OCI-LY7 (cell line): ENCODE results near the gene CSTPP1. TPM values are rescaled to one million over a fixed set of nuclear protein-coding genes. Genes with fewer than 3 reads are reported as not detected.

Experiments
- BruUV-seq: library from RNA; stranded (reverse); fragments of 400-500 nt; replicated peaks from 2 replicates; lab custom pipeline; 2021; lab: Mats Ljungman, UMichigan
- CTCF ChIA-PET: fragments of 300-600 bp; sonication (Branson Sonifier 250); formaldehyde crosslinking; loops from one replicate; lab custom pipeline; 2022; ENCODE audit warnings: antibody characterized with exemption; ENCODE audit not compliant: unreplicated experiment; lab: Charles Lee
- POLR2A ChIA-PET: fragments of 300-600 bp; sonication (Branson Sonifier 250); formaldehyde crosslinking; loops from one replicate; lab custom pipeline; 2022; ENCODE audit warnings: antibody characterized with exemption; lab: Charles Lee
- DNase-seq: peaks from one replicate; pipeline ENCODE4 v3.0.0-alpha.2; 2015; ENCODE audit warnings: low spot score
- H2AFZ ChIP-seq: fragments of 200-600 bp; sonication (generic), shearing (Covaris generic); 2 replicates; pipeline ENCODE4 v1.6.1; 2014; ENCODE audit warnings: mild to moderate bottlenecking, antibody characterized with exemption, low read length, moderate library complexity
- H3K27ac ChIP-seq: fragments of 200-600 bp; sonication (generic); 2 replicates; pipeline ENCODE4 v1.5.1; 2014; ENCODE audit warnings: mixed run types, low read depth, mild to moderate bottlenecking, moderate library complexity, low read length, inconsistent platforms; ENCODE audit not compliant: poor library complexity, severe bottlenecking
- H3K36me3 ChIP-seq: fragments of 200-600 bp; sonication (generic); 2 replicates; pipeline ENCODE4 v1.6.1; 2014; ENCODE audit warnings: mild to moderate bottlenecking, antibody characterized with exemption, low read length, moderate library complexity, mixed read lengths; ENCODE audit not compliant: insufficient read depth
- H3K4me1 ChIP-seq: fragments of 200-600 bp; sonication (generic); 2 replicates; pipeline ENCODE4 v1.5.1; 2014; ENCODE audit warnings: mild to moderate bottlenecking, low read length; ENCODE audit not compliant: insufficient read depth, poor library complexity, severe bottlenecking
- H3K4me2 ChIP-seq: fragments of 200-600 bp; sonication (generic); 2 replicates; pipeline ENCODE4 v1.6.1; 2014; ENCODE audit warnings: mild to moderate bottlenecking, low read length
- H3K4me3 ChIP-seq: fragments of 200-600 bp; sonication (generic); 2 replicates; pipeline ENCODE4 v1.5.1; 2014; ENCODE audit warnings: mild to moderate bottlenecking, low read depth, low read length; ENCODE audit not compliant: poor library complexity, severe bottlenecking
- H3K79me2 ChIP-seq: fragments of 200-600 bp; sonication (generic); 2 replicates; pipeline ENCODE4 v1.6.1; 2016; ENCODE audit warnings: low read depth, mild to moderate bottlenecking, low read length, moderate library complexity, mixed read lengths; ENCODE audit not compliant: insufficient read depth
- H3K9me2 ChIP-seq: fragments of 200-600 bp; sonication (generic); 2 replicates; pipeline ENCODE4 v1.6.1; 2016; ENCODE audit warnings: mild to moderate bottlenecking, low read length, mixed read lengths; ENCODE audit not compliant: insufficient read depth
- H3K9me3 ChIP-seq: fragments of 200-600 bp; sonication (generic); 2 replicates; pipeline ENCODE4 v1.6.1; 2014; ENCODE audit warnings: mild to moderate bottlenecking, mixed run types, low read length, mixed read lengths
- H4K20me1 ChIP-seq: fragments of 200-600 bp; sonication (generic); 2 replicates; pipeline ENCODE4 v1.6.1; 2014; ENCODE audit warnings: mild to moderate bottlenecking, antibody characterized with exemption, low read length, moderate library complexity, mixed read lengths; ENCODE audit not compliant: insufficient read depth
- EZH2phosphoT487 ChIP-seq: fragments of 200-600 bp; sonication (generic); IDR thresholded peaks from 2 replicates; pipeline ENCODE4 v1.6.1; 2018; ENCODE audit warnings: low read depth, borderline replicate concordance, mild to moderate bottlenecking, mixed run types, antibody characterized with exemption, low read length, moderate library complexity, mixed read lengths
- intact Hi-C: fragments of 100-400 bp; cut with micrococcal nuclease; formaldehyde crosslinking; loops from one replicate; pipeline ENCODE4 v1.10.0; 2022; ENCODE audit not compliant: unreplicated experiment
- total RNA-seq, 2 experiments: library from RNA; depleted of rRNA in 1 of 2; stranded (reverse); fragments of >200 nt in 1 of 2; shearing (Covaris generic) in 1 of 2; gene quantifications; 2 replicates each; pipeline ENCODE4 v1.2.3, GENCODE V29; 2014 to 2022
- TF ChIP-seq, protein P1 (sequence below): fragments of 200-600 bp; sonication (generic); conservative IDR thresholded peaks from 2 replicates; pipeline ENCODE4 v1.5.1; 2014; ENCODE audit warnings: mild to moderate bottlenecking, antibody characterized with exemption, low read length, moderate library complexity, mixed read lengths

The CSTPP1 gene
- total RNA-seq, 2 experiments from 2014 or later: 39.6 to 43.1 TPM

GRCh38 chr11:47121056-47121455 lies 184.5 kb downstream of the CSTPP1 start:
- Histone ChIP-seq H3K4me1 (peaks cover 24% of the 10 kb centered on the region), H4K20me1 (no peaks in the 10 kb centered on the region), H3K9me3 (no peaks in the 10 kb centered on the region), H3K36me3 (peaks cover 5% of the 10 kb centered on the region; the same call in 1 of the 2 replicates), H3K4me3 (no peak overlapping the region), H3K27ac (no peak overlapping the region), H3K9me2 (no peaks in the 10 kb centered on the region), H2AFZ (no peak overlapping the region), H3K79me2 (no peaks in the 10 kb centered on the region), H3K4me2 (no peak overlapping the region)
- ChIA-PET POLR2A (interaction anchor here (0.8 to 1.7 kb wide), 4 partner anchors 10 to 29 kb away, joined by 3 to 6 read pairs (median 4); no protein-coding TSS in a partner anchor), CTCF (interaction anchor here (0.5 kb wide), 1 partner anchor 259 kb away, joined by 3 read pairs; no protein-coding TSS in a partner anchor)
- TF ChIP-seq, protein P1, sequence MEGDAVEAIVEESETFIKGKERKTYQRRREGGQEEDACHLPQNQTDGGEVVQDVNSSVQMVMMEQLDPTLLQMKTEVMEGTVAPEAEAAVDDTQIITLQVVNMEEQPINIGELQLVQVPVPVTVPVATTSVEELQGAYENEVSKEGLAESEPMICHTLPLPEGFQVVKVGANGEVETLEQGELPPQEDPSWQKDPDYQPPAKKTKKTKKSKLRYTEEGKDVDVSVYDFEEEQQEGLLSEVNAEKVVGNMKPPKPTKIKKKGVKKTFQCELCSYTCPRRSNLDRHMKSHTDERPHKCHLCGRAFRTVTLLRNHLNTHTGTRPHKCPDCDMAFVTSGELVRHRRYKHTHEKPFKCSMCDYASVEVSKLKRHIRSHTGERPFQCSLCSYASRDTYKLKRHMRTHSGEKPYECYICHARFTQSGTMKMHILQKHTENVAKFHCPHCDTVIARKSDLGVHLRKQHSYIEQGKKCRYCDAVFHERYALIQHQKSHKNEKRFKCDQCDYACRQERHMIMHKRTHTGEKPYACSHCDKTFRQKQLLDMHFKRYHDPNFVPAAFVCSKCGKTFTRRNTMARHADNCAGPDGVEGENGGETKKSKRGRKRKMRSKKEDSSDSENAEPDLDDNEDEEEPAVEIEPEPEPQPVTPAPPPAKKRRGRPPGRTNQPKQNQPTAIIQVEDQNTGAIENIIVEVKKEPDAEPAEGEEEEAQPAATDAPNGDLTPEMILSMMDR: no peak
- no peak for TF ChIP-seq EZH2phosphoT487
- intact Hi-C loops: no loop called here
- no peak for DNase-seq
- BruUV-seq: no TSS peak

- no peak for DNase-seq
- no peaks in the 10 kb centered on the region for H3K79me2 ChIP-seq
- no peaks in the 10 kb centered on the region for H3K9me2 ChIP-seq
- POLR2A ChIA-PET: interaction anchor here (0.5 to 1.0 kb wide), 4 partner anchors 10 to 672 kb away, joined by 3 to 4 read pairs (median 3); no protein-coding TSS in a partner anchor
- H3K4me2 ChIP-seq: no peak overlapping the region
- CTCF ChIA-PET: no interaction called here
- no peak overlapping the region for H3K4me3 ChIP-seq
- no peaks in the 10 kb centered on the region for H3K9me3 ChIP-seq
- intact Hi-C loops: no loop called here
- TF ChIP-seq, protein P1: no peak
- no peak for TF ChIP-seq EZH2phosphoT487
- no peak overlapping the region for H3K27ac ChIP-seq
- no TSS peak for BruUV-seq
- peaks cover 5% of the 10 kb centered on the region; the same call in 1 of the 2 replicates for H3K36me3 ChIP-seq
- H2AFZ ChIP-seq: no peak overlapping the region
- H3K4me1 ChIP-seq: peaks cover 26% of the 10 kb centered on the region
- H4K20me1 ChIP-seq: no peaks in the 10 kb centered on the region
Measured at GRCh38 chr11:47121731-47122130, 185.2 kb downstream of the CSTPP1 start.

DNA sequence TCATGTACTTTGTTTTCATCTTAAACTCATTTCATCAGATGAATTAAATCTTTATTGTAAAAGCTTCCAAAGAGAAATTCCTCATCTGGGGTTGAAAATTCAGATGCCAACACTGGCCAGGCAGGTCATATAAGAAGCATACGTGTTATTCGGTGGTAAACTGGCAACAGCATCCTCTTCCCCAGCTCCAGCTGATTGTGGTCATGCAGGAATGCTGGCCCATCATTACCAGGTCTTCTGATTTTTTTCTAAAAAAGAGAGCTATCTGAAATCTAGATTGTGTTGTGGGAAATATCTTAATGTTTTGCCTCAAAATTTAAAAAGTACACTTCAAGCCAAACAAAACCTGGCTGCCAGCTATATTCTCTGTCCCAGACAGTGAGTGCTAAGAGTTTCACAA lies 186.5 kb downstream of the CSTPP1 start:
- no peak for DNase-seq
- intact Hi-C loops: no loop called here
- no peak for TF ChIP-seq EZH2phosphoT487
- TF ChIP-seq, protein P1: no peak
- no peak overlapping the region for H3K4me3 ChIP-seq
- no peak overlapping the region for H2AFZ ChIP-seq
- ChIA-PET CTCF (no interaction called here), POLR2A (interaction anchor here (0.6 to 1.1 kb wide), 6 partner anchors 9 to 222 kb away, joined by 3 to 7 read pairs (median 4); no protein-coding TSS in a partner anchor)
- no peak overlapping the region for H3K27ac ChIP-seq
- peaks cover 37% of the 10 kb centered on the region for H3K4me1 ChIP-seq
- H3K36me3 ChIP-seq: peaks cover 5% of the 10 kb centered on the region; the same call in 1 of the 2 replicates
- H3K9me3 ChIP-seq: no peaks in the 10 kb centered on the region
- H3K79me2 ChIP-seq: no peaks in the 10 kb centered on the region
- H3K4me2 ChIP-seq: no peak overlapping the region
- no peaks in the 10 kb centered on the region for H4K20me1 ChIP-seq
- H3K9me2 ChIP-seq: no peaks in the 10 kb centered on the region
- no TSS peak for BruUV-seq
